DND-41 (cell line): ENCODE results near the gene WDPCP.
"Not testable (repeated sequence)": the region's sequence is repeated elsewhere in the genome, so short reads cannot be mapped to it uniquely, and the experiment has no call there.

Experiments
- ATAC-seq: fragments of 200-7000 bp; cut with Tn5 transposase; 3 replicates; pipeline ENCODE4 v1.9.1; 2021; ENCODE audit warnings: low read depth; ENCODE audit not compliant: insufficient read depth
- DNase-seq: peaks from one replicate; pipeline ENCODE4 v3.0.0-alpha.2; 2020
- H2AFZ ChIP-seq: 2 replicates; pipeline ENCODE4 v1.6.0; 2012; ENCODE audit warnings: low read depth, low read length
- H3K27ac ChIP-seq: 2 replicates; pipeline ENCODE4 v1.5.1; 2012; ENCODE audit warnings: low read length, inconsistent platforms
- H3K27me3 ChIP-seq: fragments of 200-600 bp; sonication (generic); 2 replicates; pipeline ENCODE4 v1.6.0; 2012; ENCODE audit warnings: low read length, mild to moderate bottlenecking, inconsistent platforms; ENCODE audit not compliant: insufficient read depth, poor library complexity
- H3K36me3 ChIP-seq: 2 replicates; pipeline ENCODE4 v1.5.1; 2012; ENCODE audit warnings: low read length, inconsistent platforms; ENCODE audit not compliant: insufficient read depth
- H3K4me1 ChIP-seq: 2 replicates; pipeline ENCODE4 v1.5.1; 2012; ENCODE audit warnings: mild to moderate bottlenecking, low read length; ENCODE audit not compliant: insufficient read depth
- H3K4me2 ChIP-seq: 2 replicates; pipeline ENCODE4 v1.6.0; 2012; ENCODE audit warnings: mild to moderate bottlenecking, moderate library complexity, low read length, inconsistent platforms; ENCODE audit not compliant: insufficient read depth
- H3K4me3 ChIP-seq, 2 experiments: fragments of 200-600 bp in 1 of 2; shearing (Covaris generic) in 1 of 2; 2 replicates each; pipeline ENCODE4 v1.5.1; 2012 to 2016; ENCODE audit warnings: inconsistent platforms in 2 of 2, low read length in 2 of 2, mild to moderate bottlenecking in 2 of 2, low read depth in 1 of 2, moderate library complexity in 1 of 2
- H3K79me2 ChIP-seq: 2 replicates; pipeline ENCODE4 v1.6.0; 2012; ENCODE audit warnings: low read length, inconsistent platforms; ENCODE audit not compliant: insufficient read depth
- H3K9ac ChIP-seq: 2 replicates; pipeline ENCODE4 v1.6.0; 2012; ENCODE audit warnings: low read depth, mild to moderate bottlenecking, inconsistent platforms, low read length, moderate library complexity
- H3K9me3 ChIP-seq: 2 replicates; pipeline ENCODE4 v1.5.1; 2012; ENCODE audit warnings: low read length, moderate library complexity, mild to moderate bottlenecking, inconsistent platforms; ENCODE audit not compliant: insufficient read depth, severe bottlenecking
- H4K20me1 ChIP-seq: 2 replicates; pipeline ENCODE4 v1.6.0; 2012; ENCODE audit warnings: low read length; ENCODE audit not compliant: insufficient read depth
- CTCF ChIP-seq: IDR thresholded peaks from 2 replicates; pipeline ENCODE4 v1.5.1; 2012; ENCODE audit warnings: borderline replicate concordance, low read length, moderate library complexity, mild to moderate bottlenecking; ENCODE audit not compliant: poor library complexity, severe bottlenecking; ENCODE audit errors: extremely low read depth
- EZH2 ChIP-seq: IDR thresholded peaks from 3 replicates; pipeline ENCODE4 v1.6.1; 2012; ENCODE audit warnings: borderline replicate concordance, low read depth, mild to moderate bottlenecking, moderate library complexity, low read length, inconsistent platforms; ENCODE audit not compliant: severe bottlenecking

Gene WDPCP

DNA sequence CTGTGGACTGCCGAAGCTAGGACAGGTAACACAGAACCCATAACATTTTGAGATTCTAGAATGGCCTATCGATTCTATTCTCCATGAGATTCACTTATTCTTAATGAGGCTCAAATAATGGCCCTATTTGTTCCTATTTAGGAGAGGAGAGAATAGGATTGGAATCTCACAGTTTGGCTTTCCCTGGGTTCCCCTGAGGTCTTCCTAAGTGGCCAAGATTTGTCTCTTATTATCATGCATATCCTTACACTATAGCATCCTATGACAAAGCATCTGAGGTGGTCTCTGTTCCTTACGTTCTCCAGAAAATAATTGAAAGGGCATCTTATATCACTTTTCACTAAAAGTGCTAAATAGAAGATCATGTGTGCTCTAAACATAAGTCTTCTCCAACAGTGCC, 9.5 kb downstream of the WDPCP start:
- Histone ChIP-seq H3K4me1 (no peaks in the 10 kb centered on the region), H3K9ac (no peak overlapping the region), H3K4me3 (no peak overlapping the region), H3K27me3 (no peaks in the 10 kb centered on the region), H3K36me3 (no peaks in the 10 kb centered on the region), H3K79me2 (peaks cover 52% of the 10 kb centered on the region), H3K4me2 (no peak overlapping the region), H2AFZ (no peak overlapping the region), H3K9me3 (no peaks in the 10 kb centered on the region), H3K27ac (no peak overlapping the region), H4K20me1 (peaks cover 4% of the 10 kb centered on the region; the same call in 1 of the 2 replicates)
- ATAC-seq = no peak
- DNase-seq = no peak
- no peak for TF ChIP-seq EZH2
- no peak for TF ChIP-seq CTCF

- Histone ChIP-seq H4K20me1 (peaks cover 4% of the 10 kb centered on the region; the same call in 1 of the 2 replicates), H3K9me3 (no peaks in the 10 kb centered on the region), H3K27ac (no peak overlapping the region), H3K4me2 (no peak overlapping the region), H3K9ac (no peak overlapping the region), H3K36me3 (no peaks in the 10 kb centered on the region), H3K27me3 (no peaks in the 10 kb centered on the region), H2AFZ (no peak overlapping the region), H3K4me1 (no peaks in the 10 kb centered on the region), H3K4me3 (no peak overlapping the region), H3K79me2 (peaks cover 42% of the 10 kb centered on the region)
- ATAC-seq (no peak), DNase-seq (no peak)
- TF ChIP-seq EZH2 (no peak), CTCF (no peak)
Observed at GRCh38 chr2:63576546-63576945, 11.7 kb downstream of the WDPCP start.

GRCh38 chr2:63573726-63574345, 14.4 kb downstream of the WDPCP start:
- DNase-seq, H2AFZ ChIP-seq, H3K36me3 ChIP-seq, H3K9me3 ChIP-seq, H3K4me1 ChIP-seq, ATAC-seq, H3K27me3 ChIP-seq, H3K4me3 ChIP-seq, H3K27ac ChIP-seq, H3K9ac ChIP-seq, H4K20me1 ChIP-seq, H3K4me2 ChIP-seq: not testable (repeated sequence)
- peaks cover 21% of the 10 kb centered on the region for H3K79me2 ChIP-seq

DNA sequence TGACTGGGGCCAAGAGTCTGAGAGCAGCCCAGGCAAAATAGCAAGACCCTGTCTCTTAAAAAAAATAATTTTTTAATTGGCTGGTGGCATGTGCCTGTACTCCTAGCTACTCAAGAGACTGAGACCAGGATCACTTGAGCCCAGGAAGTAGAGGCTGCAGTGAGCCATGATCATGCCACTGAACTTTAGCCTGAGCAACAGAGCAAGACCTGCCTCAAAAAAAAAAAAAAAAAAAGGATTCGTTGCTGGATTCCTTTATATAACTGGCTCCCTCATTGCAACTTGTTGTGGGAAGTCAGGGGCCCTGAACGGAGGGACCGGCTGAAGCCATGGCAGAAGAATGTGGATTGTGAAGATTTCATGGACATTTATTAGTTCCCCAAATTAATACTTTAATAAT, 15.3 kb downstream of the WDPCP start:
- H3K4me3 ChIP-seq, H3K9ac ChIP-seq, H4K20me1 ChIP-seq, H3K27me3 ChIP-seq, ATAC-seq, H3K27ac ChIP-seq, H3K36me3 ChIP-seq, H2AFZ ChIP-seq, H3K4me1 ChIP-seq, DNase-seq, H3K4me2 ChIP-seq, H3K9me3 ChIP-seq: not testable (repeated sequence)
- H3K79me2 ChIP-seq = peaks cover 18% of the 10 kb centered on the region
